HFF-Myc (cell line): ENCODE data around the gene CCDC88B.

Source experiments
- DNase-seq: peaks from one replicate; pipeline ENCODE4 v3.0.0-alpha.2; 2011; ENCODE audit warnings: low read depth; ENCODE audit errors: extremely low read depth
- H3K4me3 ChIP-seq: replicated peaks from 2 replicates; pipeline ENCODE4 v1.5.1; 2011; ENCODE audit warnings: low read depth, mild to moderate bottlenecking, control low read depth, low read length
- CTCF ChIP-seq: IDR thresholded peaks from 2 replicates; pipeline ENCODE4 v1.5.1; 2012; ENCODE audit warnings: mild to moderate bottlenecking, low read depth, low read length, control low read depth; ENCODE audit errors: missing control alignments

The CCDC88B gene

GRCh38 chr11:64357446-64357845, 17.4 kb downstream of the CCDC88B start:
- no peak for TF ChIP-seq CTCF
- no peak overlapping the region for H3K4me3 ChIP-seq
- DNase-seq = no peak

- TF ChIP-seq CTCF = no peak
- no peak for DNase-seq
- peak overlapping the region; percentile 81 for H3K4me3 ChIP-seq
Observed at GRCh38 chr11:64357904-64358535, 18.0 kb downstream of the CCDC88B start.

DNA sequence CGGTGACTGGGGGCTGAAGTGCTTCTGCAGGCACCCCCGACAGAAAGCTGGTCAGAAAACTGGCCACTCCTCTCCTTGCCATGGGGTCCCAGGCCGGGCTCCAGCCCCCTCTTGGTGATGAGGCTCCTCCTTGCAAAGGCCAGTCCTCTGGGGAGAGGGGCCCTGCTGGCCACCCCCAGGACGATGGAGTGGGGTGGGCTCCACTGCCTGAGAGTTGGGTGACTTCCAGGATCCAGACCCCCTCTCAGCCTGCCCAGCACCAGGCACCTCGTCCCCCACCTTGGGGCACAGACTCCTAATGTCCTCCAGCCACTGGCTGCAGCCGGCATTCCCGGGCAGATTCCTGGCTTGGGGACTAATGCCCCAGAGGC, 18.5 kb downstream of the CCDC88B start:
- H3K4me3 ChIP-seq = peak overlapping the region; percentile 81
- TF ChIP-seq CTCF = no peak
- no peak for DNase-seq

DNA sequence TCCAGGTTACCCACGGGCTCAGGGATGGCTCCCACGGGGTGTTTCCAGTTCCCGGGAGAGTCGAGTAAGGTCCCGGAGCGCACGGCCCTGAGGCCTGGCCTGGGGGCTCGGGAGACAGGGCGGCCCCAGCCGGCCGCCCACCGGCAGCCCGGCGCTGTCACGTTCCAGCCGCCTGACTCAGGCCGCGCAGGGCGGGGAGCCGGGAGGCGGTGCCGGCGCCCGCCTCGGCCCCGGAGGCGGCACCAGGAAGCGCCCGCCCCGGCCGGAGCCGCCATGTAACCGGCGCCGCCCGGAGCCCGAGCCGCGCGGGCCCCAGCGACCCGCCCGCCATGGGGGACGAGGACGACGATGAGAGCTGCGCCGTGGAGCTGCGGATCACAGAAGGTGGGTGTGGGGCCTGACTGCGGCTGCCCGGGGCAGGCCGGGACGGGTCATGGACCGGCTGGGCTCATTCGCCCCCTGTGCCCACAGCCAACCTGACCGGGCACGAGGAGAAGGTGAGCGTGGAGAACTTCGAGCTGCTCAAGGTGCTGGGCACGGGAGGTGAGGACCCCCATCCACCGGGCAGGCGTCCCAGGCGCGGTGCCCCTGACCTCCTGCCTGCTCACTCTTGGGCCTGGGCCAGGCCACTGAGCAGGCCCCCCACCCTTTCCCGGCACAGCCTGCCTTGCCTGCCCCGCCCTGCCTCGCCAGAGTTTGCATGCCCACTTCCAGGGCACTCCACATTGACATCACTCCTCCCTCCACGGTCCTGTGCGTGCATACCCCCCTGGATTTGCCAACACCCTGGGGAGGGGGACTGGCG, 19.1 kb downstream of the CCDC88B start, which contains the start of gene RPS6KA4:
Gene RPS6KA4 (plus strand): TSS at position 256 of the 805 bp plus-strand sequence. CDS start 74 bp downstream, at position 330.
- H3K4me3 ChIP-seq = peak within 1 kb of the TSS; percentile 81
- TF ChIP-seq CTCF = no peak
- DNase-seq = no peak

DNA sequence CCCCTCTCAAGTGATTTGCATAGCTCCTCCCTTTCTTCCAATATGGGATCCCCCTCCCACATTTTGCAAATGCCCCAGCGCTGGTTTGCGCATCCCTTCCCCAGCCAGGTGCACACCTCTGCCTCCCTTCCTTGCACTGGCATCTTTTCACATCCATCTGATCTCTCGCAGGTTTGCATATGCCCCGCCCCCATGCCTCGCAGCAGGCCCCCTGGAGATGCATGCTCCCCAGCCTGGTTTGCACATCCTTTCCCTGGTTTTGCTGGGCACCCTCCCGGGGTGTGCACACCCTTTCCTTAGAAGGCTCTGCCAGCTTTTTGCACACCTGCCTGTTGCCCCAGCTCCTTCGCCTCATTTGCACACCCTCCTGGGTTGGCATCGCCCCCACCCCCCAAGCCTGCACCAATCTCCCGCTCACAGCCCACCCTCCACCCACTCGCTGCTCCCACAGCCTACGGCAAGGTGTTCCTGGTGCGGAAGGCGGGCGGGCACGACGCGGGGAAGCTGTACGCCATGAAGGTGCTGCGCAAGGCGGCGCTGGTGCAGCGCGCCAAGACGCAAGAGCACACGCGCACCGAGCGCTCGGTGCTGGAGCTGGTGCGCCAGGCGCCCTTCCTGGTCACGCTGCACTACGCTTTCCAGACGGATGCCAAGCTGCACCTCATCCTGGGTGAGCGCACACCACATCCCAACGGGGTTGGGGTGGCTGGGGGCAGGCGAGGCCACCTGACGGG, 19.9 kb downstream of the CCDC88B start:
- no peak for TF ChIP-seq CTCF
- no peak for DNase-seq
- H3K4me3 ChIP-seq = peak overlapping the region; percentile 81

DNA sequence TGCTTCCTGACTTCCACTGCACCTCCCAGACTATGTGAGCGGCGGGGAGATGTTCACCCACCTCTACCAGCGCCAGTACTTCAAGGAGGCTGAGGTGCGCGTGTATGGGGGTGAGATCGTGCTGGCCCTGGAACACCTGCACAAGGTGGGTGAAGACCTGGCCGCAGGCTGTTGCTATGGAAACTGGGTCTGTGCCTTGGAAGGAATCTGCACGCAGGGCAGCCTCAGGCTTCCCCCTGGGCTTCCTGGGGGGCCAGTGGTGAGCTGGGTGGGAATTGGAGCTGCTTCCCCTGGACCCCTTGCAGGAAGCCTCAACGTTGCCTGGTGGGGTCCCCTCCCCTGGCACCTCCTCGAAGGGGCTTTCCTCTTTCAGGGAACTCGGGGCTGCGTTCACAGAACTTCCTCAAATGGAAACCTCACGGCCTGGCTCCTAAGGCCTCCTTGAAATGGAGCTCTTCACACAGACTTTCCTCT, 20.5 kb downstream of the CCDC88B start:
- DNase-seq = no peak
- no peak overlapping the region for H3K4me3 ChIP-seq
- TF ChIP-seq CTCF = no peak
